A549 (cell line): ENCODE measurements around the gene ZNF143. TPM values are rescaled to one million over a fixed set of nuclear protein-coding genes. Genes with fewer than 3 reads are reported as not detected.

ENCODE experiments used
- ATAC-seq, 2 experiments: fragments of 200-7000 bp in 1 of 2; fragments of >200 bp in 1 of 2; cut with Nextera tagmentation in 1 of 2; cut with Tn5 transposase in 1 of 2; 3 replicates each; pipeline versions ENCODE4 v1.8.0 to v1.9.1; 2018 to 2020; ENCODE audit warnings: mild to moderate bottlenecking in 1 of 2, moderate library complexity in 1 of 2
- CTCF ChIA-PET: fragments of 300-600 bp; sonication (Branson Sonifier 250); formaldehyde crosslinking; extraction: SDS; loops from one replicate; lab custom pipeline; 2021; ENCODE audit warnings: antibody characterized with exemption, inconsistent platforms; lab: Yijun Ruan, JAX
- POLR2A ChIA-PET: fragments of 350-600 bp; formaldehyde crosslinking; extraction: SDS; loops from one replicate; lab custom pipeline; 2021; ENCODE audit warnings: antibody characterized with exemption, inconsistent platforms; lab: Yijun Ruan, JAX
- DNase-seq, 2 experiments: peaks; one replicate each; pipeline versions ENCODE4 v3.0.0 to v3.0.0-alpha.2; 2011 to 2016; ENCODE audit warnings: low read depth in 1 of 2, low spot score in 1 of 2
- FAIRE-seq: peaks from 2 replicates; lab custom pipeline; 2011; peaks lifted over from hg19 to GRCh38; lab: Jason Lieb, UNC
- H3K27ac ChIP-seq, 2 experiments: fragments of >200 bp; sonication (Bioruptor Twin); formaldehyde crosslinking; 3 replicates each; pipeline ENCODE4 v1.5.1; 2016 to 2017
- H3K4me1 ChIP-seq: fragments of >200 bp; sonication (Bioruptor Twin); formaldehyde crosslinking; 3 replicates; pipeline ENCODE4 v1.6.1; 2016
- H3K4me2 ChIP-seq: fragments of >200 bp; sonication (Bioruptor Twin); formaldehyde crosslinking; 3 replicates; pipeline ENCODE4 v1.6.1; 2016
- H3K4me3 ChIP-seq: fragments of >200 bp; sonication (Bioruptor Twin); formaldehyde crosslinking; 3 replicates; pipeline ENCODE4 v1.5.1; 2016
- H3K9me3 ChIP-seq: fragments of >200 bp; sonication (Bioruptor Twin); formaldehyde crosslinking; 3 replicates; pipeline ENCODE4 v1.6.1; 2016
- BCL3 ChIP-seq: fragments of >200 bp; sonication (Bioruptor Twin); formaldehyde crosslinking; IDR thresholded peaks from 3 replicates; pipeline ENCODE4 v1.6.1; 2016
- CHD2 ChIP-seq: fragments of 150-350 bp; IDR thresholded peaks from 2 replicates; pipeline ENCODE4 v1.6.1; 2014; ENCODE audit warnings: low read length; ENCODE audit not compliant: partially characterized antibody
- EHF ChIP-seq: fragments of 250-450 bp; sonication (Bioruptor Pico); IDR thresholded peaks from 2 replicates; pipeline ENCODE4 v1.5.0; 2020; ENCODE audit warnings: mild to moderate bottlenecking
- EHMT2 ChIP-seq: fragments of 200-600 bp; sonication (generic); IDR thresholded peaks from 2 replicates; pipeline ENCODE4 v1.6.1; 2016; ENCODE audit warnings: antibody characterized with exemption, low read depth, mild to moderate bottlenecking, moderate library complexity
- ESRRA ChIP-seq: fragments of 150-350 bp; IDR thresholded peaks from 2 replicates; pipeline ENCODE4 v1.6.1; 2014; ENCODE audit warnings: mild to moderate bottlenecking, low read length, borderline replicate concordance
- FOXS1 ChIP-seq: fragments of 250-450 bp; sonication (Bioruptor Pico); IDR thresholded peaks from 2 replicates; pipeline ENCODE4 v1.5.0; 2020; ENCODE audit warnings: mild to moderate bottlenecking, moderate library complexity
- GATA3 ChIP-seq: IDR thresholded peaks from 2 replicates; pipeline ENCODE4 v1.6.1; 2012; ENCODE audit warnings: borderline replicate concordance
- HDAC2 ChIP-seq: fragments of 200-600 bp; sonication (generic); IDR thresholded peaks from 2 replicates; pipeline ENCODE4 v1.6.1; 2016
- HEYL ChIP-seq: fragments of 250-450 bp; sonication (Bioruptor Pico); IDR thresholded peaks from 2 replicates; pipeline ENCODE4 v1.8.0; 2021; ENCODE audit warnings: mild to moderate bottlenecking, moderate library complexity
- HOXA7 ChIP-seq: fragments of 250-450 bp; sonication (Bioruptor Pico); IDR thresholded peaks from 2 replicates; pipeline ENCODE4 v1.5.0; 2020; ENCODE audit warnings: mild to moderate bottlenecking, moderate library complexity
- JUNB ChIP-seq: fragments of >200 bp; sonication (Bioruptor Twin); formaldehyde crosslinking; IDR thresholded peaks from 2 replicates; pipeline ENCODE4 v1.6.1; 2016
- KDM1A ChIP-seq: fragments of 200-600 bp; sonication (generic); IDR thresholded peaks from 2 replicates; pipeline ENCODE4 v1.6.1; 2016; ENCODE audit warnings: low read depth, mild to moderate bottlenecking
- MAFK ChIP-seq: fragments of 450-650 bp; IDR thresholded peaks from 2 replicates; pipeline ENCODE4 v1.6.1; 2014; ENCODE audit not compliant: partially characterized antibody
- MAX ChIP-seq: IDR thresholded peaks from 2 replicates; pipeline ENCODE4 v1.6.1; 2012
- MAZ ChIP-seq: fragments of 150-350 bp; IDR thresholded peaks from 2 replicates; pipeline ENCODE4 v1.6.1; 2014; ENCODE audit warnings: antibody characterized with exemption, low read depth, low read length, borderline replicate concordance
- POLR2A ChIP-seq: IDR thresholded peaks from 2 replicates; pipeline ENCODE4 v1.6.1; 2012; ENCODE audit warnings: mild to moderate bottlenecking, low read length
- RARB ChIP-seq: fragments of 250-450 bp; sonication (Bioruptor Pico); IDR thresholded peaks from 2 replicates; pipeline ENCODE4 v1.8.0; 2021; ENCODE audit warnings: mild to moderate bottlenecking, moderate library complexity
- RNF2 ChIP-seq: fragments of 200-600 bp; sonication (generic); IDR thresholded peaks from 2 replicates; pipeline ENCODE4 v1.6.1; 2016; ENCODE audit warnings: low read depth, mild to moderate bottlenecking, antibody characterized with exemption, moderate library complexity, borderline replicate concordance
- TFCP2L1 ChIP-seq: fragments of 250-450 bp; sonication (Bioruptor Pico); IDR thresholded peaks from 2 replicates; pipeline ENCODE4 v1.5.0; 2021; ENCODE audit warnings: mild to moderate bottlenecking
- ZC3H11A ChIP-seq: fragments of 450-650 bp; IDR thresholded peaks from 2 replicates; pipeline ENCODE4 v1.6.1; 2014; ENCODE audit warnings: antibody characterized with exemption, mild to moderate bottlenecking
- ZFP36 ChIP-seq: fragments of 450-650 bp; IDR thresholded peaks from 2 replicates; pipeline ENCODE4 v1.6.1; 2014; ENCODE audit warnings: borderline replicate concordance; ENCODE audit not compliant: partially characterized antibody
- ZSCAN20 ChIP-seq: fragments of 250-450 bp; sonication (Bioruptor Pico); IDR thresholded peaks from 2 replicates; pipeline ENCODE4 v1.8.0; 2022; ENCODE audit warnings: mild to moderate bottlenecking, moderate library complexity
- WGBS: methylation state at CpG from one replicate; pipeline ENCODE4 v1.1.6; 2017; ENCODE audit errors: missing lambda C conversion rate; 5-methylcytosine and 5-hydroxymethylcytosine counted together
- polyA plus RNA-seq, 4 experiments: library from polyadenylated mRNA; depleted of rRNA in 3 of 4; stranded (reverse); fragments of >200 nt; fragmentation: RNase III in 1 of 4; extraction: RNeasy Plus Mini Kit Qiagen cat#74134 plus additional on column Dnase treatment in 1 of 4; gene quantifications; 2 replicates in 3 of 4; 3 replicates in 1 of 4; pipeline ENCODE4 v1.2.3, GENCODE V29; 2011 to 2017
- small RNA-seq, 6 experiments: library from RNA; depleted of rRNA; stranded (forward); fragments of <200 nt; gene quantifications; one replicate each; pipeline ENCODE3, GENCODE V24; 2012
- TF ChIP-seq, protein P1 (sequence below): fragments of 150-350 bp; IDR thresholded peaks from 2 replicates; pipeline ENCODE4 v1.6.1; 2014; ENCODE audit warnings: low read depth, mild to moderate bottlenecking, low read length
- TF ChIP-seq, protein P2 (sequence below): IDR thresholded peaks from 2 replicates; pipeline ENCODE4 v1.6.1; 2012; ENCODE audit warnings: low read depth, borderline replicate concordance

The ZNF143 gene
- polyA plus RNA-seq, 2 of the 4 experiments (the other 2 are of a cell fraction), result 14.4 to 38.4 TPM

DNA sequence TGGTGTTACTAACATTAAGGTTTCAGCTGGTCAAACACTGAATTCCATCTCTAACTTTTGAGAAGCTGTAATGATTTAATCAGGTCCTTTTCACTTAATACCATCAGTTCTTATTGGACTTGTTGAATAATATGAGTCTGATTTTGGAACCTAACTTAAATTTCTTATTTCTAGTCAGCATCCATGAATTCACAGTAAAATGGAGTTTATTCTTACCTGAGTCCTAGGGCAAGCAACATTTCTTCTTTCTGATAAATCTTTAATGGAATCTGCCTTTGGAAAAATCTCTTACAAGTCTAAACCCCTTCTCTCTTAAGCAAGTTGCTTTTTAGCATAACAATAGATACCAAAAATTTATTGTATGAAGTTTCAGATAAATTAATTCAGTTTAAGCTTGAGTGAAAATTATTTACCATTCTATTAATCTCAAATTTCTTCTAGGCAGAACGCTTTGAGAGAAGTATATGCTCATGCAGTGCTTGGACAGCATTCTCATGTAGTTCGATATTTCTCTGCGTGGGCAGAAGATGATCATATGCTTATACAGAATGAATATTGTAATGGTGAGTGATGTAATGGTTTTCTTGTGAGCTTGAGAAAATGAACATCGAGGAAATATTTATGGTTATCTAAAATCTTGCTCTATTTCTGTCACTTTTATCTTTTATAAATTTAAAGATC is 116.0 kb downstream of the ZNF143 start:
- peak overlapping the region; percentile 83 for H3K4me2 ChIP-seq
- H3K27ac ChIP-seq, result peak overlapping the region; percentile 46 to 93; a peak in 4 of 6 replicates
- FAIRE-seq (no peak), DNase-seq (no peak), ATAC-seq (no peak)
- WGBS, result 40% methylated on average over 4 of the region's 4 CpGs
- H3K4me3 ChIP-seq, result peak overlapping the region; percentile 89
- ChIA-PET CTCF (interaction anchor here (0.6 to 5.9 kb wide), 7 partner anchors 8 to 172 kb away, joined by 3 to 38 read pairs (median 3); no protein-coding TSS in a partner anchor), POLR2A (interaction anchor here (0.7 to 3.3 kb wide), 3 partner anchors 11 to 728 kb away, joined by 3 to 21 read pairs (median 4); partner anchors contain the start of genes ADM and ZNF143)
- no peaks in the 10 kb centered on the region for H3K9me3 ChIP-seq
- no peak for TF ChIP-seq CHD2
- no peak for TF ChIP-seq JUNB
- no peak for TF ChIP-seq MAFK
- TF ChIP-seq ESRRA, result no peak
- TF ChIP-seq HEYL (CRISPR knock-in tag), result no peak
- no peak for TF ChIP-seq HOXA7 (CRISPR knock-in tag)
- TF ChIP-seq, protein P1, sequence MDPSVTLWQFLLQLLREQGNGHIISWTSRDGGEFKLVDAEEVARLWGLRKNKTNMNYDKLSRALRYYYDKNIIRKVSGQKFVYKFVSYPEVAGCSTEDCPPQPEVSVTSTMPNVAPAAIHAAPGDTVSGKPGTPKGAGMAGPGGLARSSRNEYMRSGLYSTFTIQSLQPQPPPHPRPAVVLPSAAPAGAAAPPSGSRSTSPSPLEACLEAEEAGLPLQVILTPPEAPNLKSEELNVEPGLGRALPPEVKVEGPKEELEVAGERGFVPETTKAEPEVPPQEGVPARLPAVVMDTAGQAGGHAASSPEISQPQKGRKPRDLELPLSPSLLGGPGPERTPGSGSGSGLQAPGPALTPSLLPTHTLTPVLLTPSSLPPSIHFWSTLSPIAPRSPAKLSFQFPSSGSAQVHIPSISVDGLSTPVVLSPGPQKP, result no peak
- TF ChIP-seq ZC3H11A, result no peak
- TF ChIP-seq POLR2A, result no peak
- no peak for TF ChIP-seq EHF (CRISPR knock-in tag)
- H3K4me1 ChIP-seq, result peaks cover 28% of the 10 kb centered on the region

DNA sequence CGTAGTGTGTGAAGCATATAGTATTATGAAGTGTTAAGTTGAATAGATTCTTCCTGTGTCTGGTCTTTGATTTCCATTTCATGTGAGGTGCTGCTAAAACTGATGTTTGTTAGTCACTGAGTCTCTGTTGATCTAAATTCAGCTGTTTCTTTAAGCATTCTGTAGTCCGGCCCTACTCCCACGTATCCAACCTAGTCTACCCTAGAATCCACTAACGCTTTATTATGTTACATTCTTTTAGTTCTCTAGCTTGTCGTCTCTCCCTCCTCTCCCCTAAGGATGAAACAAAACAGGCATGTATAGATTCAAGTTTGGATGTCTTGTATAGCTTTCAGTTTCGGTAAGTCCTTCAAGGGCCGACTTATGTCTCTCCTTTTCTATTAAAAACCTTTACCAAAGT is 116.7 kb downstream of the ZNF143 start:
- H3K4me3 ChIP-seq, result peak overlapping the region; percentile 89; the same call in 1 of the 3 replicates
- FAIRE-seq (no peak), ATAC-seq (no peak), DNase-seq (no peak)
- 48% methylated on average over 7 of the region's 7 CpGs for WGBS
- ChIA-PET CTCF (interaction anchor here (0.8 to 5.9 kb wide), 5 partner anchors 9 to 70 kb away, joined by 3 to 38 read pairs (median 3); no protein-coding TSS in a partner anchor), POLR2A (interaction anchor here (3.3 kb wide), 1 partner anchor 116 kb away, joined by 21 read pairs; the partner anchor contains the start of gene ZNF143)
- peak overlapping the region; percentile 83 for H3K4me2 ChIP-seq
- H3K4me1 ChIP-seq, result peaks cover 24% of the 10 kb centered on the region
- H3K27ac ChIP-seq, result peak overlapping the region in 1 of 2 experiments; percentile 38; a peak in 1 of 6 replicates
- TF ChIP-seq RARB (no peak), ZFP36 (no peak), MAX (no peak), MAZ (no peak), HDAC2 (no peak), GATA3 (no peak), EHMT2 (no peak), BCL3 (no peak), ZSCAN20 (CRISPR knock-in tag) (no peak), KDM1A (no peak), FOXS1 (CRISPR knock-in tag) (no peak), RNF2 (no peak), EHF (CRISPR knock-in tag) (no peak), ZC3H11A (no peak), TFCP2L1 (CRISPR knock-in tag) (no peak)
- TF ChIP-seq, protein P2, sequence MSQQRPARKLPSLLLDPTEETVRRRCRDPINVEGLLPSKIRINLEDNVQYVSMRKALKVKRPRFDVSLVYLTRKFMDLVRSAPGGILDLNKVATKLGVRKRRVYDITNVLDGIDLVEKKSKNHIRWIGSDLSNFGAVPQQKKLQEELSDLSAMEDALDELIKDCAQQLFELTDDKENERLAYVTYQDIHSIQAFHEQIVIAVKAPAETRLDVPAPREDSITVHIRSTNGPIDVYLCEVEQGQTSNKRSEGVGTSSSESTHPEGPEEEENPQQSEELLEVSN, result no peak
- TF ChIP-seq, protein P1, result no peak
- no peaks in the 10 kb centered on the region for H3K9me3 ChIP-seq

Small RNAs within 50 kb of the gene (small RNA-seq; reads per million reads assigned to genes)
- gene RF01210 (0 to 0.29 (median 0) reads per million in 6 experiments), gene SNORA23 (41.7 to 2,521 (median 69.1) reads per million in 6 experiments)

Other genes with a start within 250 kb of the ZNF143 start
- 88.7 and 120 TPM in 2 replicates for gene DENND5A, start 195.7 kb upstream of the ZNF143 start, polyA plus RNA-seq (2011; rRNA removed)
- 35.7 to 41.5 TPM (median 36.6 TPM) in 3 replicates for gene DENND5A, start 195.7 kb upstream of the ZNF143 start, polyA plus RNA-seq (2017; fragmentation: RNase III; extraction: RNeasy Plus Mini Kit Qiagen cat#74134 plus additional on column Dnase treatment)
- 57.7 and 71.4 TPM in 2 replicates for gene TMEM41B, start 146.4 kb upstream of the ZNF143 start, polyA plus RNA-seq (2011; rRNA removed)
- gene TMEM41B, start 146.4 kb upstream of the ZNF143 start, polyA plus RNA-seq (2017; fragmentation: RNase III; extraction: RNeasy Plus Mini Kit Qiagen cat#74134 plus additional on column Dnase treatment), result 38.6 to 51.6 TPM (median 47.0 TPM) in 3 replicates
- 142 and 160 TPM in 2 replicates for gene IPO7, start 76.4 kb upstream of the ZNF143 start, polyA plus RNA-seq (2011; rRNA removed)
- 108 to 129 TPM (median 115 TPM) in 3 replicates for gene IPO7, start 76.4 kb upstream of the ZNF143 start, polyA plus RNA-seq (2017; fragmentation: RNase III; extraction: RNeasy Plus Mini Kit Qiagen cat#74134 plus additional on column Dnase treatment)
- 32.8 and 41.3 TPM in 2 replicates for gene WEE1, start 112.7 kb downstream of the ZNF143 start, polyA plus RNA-seq (2011; rRNA removed)
- 18.6 to 19.5 TPM (median 18.6 TPM) in 3 replicates for gene WEE1, start 112.7 kb downstream of the ZNF143 start, polyA plus RNA-seq (2017; fragmentation: RNase III; extraction: RNeasy Plus Mini Kit Qiagen cat#74134 plus additional on column Dnase treatment)
- 21.8 and 24.5 TPM in 2 replicates for gene SWAP70, start 203.1 kb downstream of the ZNF143 start, polyA plus RNA-seq (2011; rRNA removed)
- 23.6 to 25.5 TPM (median 25.2 TPM) in 3 replicates for gene SWAP70, start 203.1 kb downstream of the ZNF143 start, polyA plus RNA-seq (2017; fragmentation: RNase III; extraction: RNeasy Plus Mini Kit Qiagen cat#74134 plus additional on column Dnase treatment)